Endothelial cell of umbilical vein (primary cell): ENCODE measurements around the gene CNMD. TPM values are rescaled to one million over a fixed set of nuclear protein-coding genes. Genes with fewer than 3 reads are reported as not detected.

Experiments used
- BruUV-seq: library from RNA; stranded (reverse); fragments of 400-500 nt; replicated peaks from 2 replicates; lab custom pipeline; 2021; lab: Mats Ljungman, UMichigan
- CTCF ChIA-PET: fragments of 300-600, 350-600 bp; sonication (Branson Sonifier 250); formaldehyde crosslinking; loops from one replicate; lab custom pipeline; 2021; ENCODE audit warnings: antibody characterized with exemption, inconsistent platforms; lab: Charles Lee
- POLR2A ChIA-PET: fragments of 300-600, 350-600 bp; sonication (Branson Sonifier 250); formaldehyde crosslinking; loops from one replicate; lab custom pipeline; 2021; ENCODE audit warnings: antibody characterized with exemption, inconsistent platforms; lab: Charles Lee
- DNase-seq: peaks from one replicate; pipeline ENCODE4 v3.0.0-alpha.2; 2011; ENCODE audit warnings: low read depth, low spot score
- FAIRE-seq: peaks from 2 replicates; lab custom pipeline; 2011; peaks lifted over from hg19 to GRCh38; lab: Jason Lieb, UNC
- H2AFZ ChIP-seq: 2 replicates; pipeline ENCODE4 v1.6.0; 2012; ENCODE audit warnings: low read depth, low read length, control low read depth, inconsistent platforms
- H3K27ac ChIP-seq: 2 replicates; pipeline ENCODE4 v1.5.1; 2011; ENCODE audit warnings: low read depth, mild to moderate bottlenecking, control low read depth, low read length, moderate library complexity; ENCODE audit not compliant: insufficient read depth
- H3K27me3 ChIP-seq, 2 experiments: 2 replicates each; pipeline versions ENCODE4 v1.6.0 to v1.6.1; 2011; ENCODE audit warnings: low read length in 2 of 2, mixed read lengths in 1 of 2; ENCODE audit not compliant: control insufficient read depth in 2 of 2, insufficient read depth in 2 of 2
- H3K36me3 ChIP-seq, 2 experiments: 2 replicates in 1 of 2; 3 replicates in 1 of 2; pipeline ENCODE4 v1.5.1; 2011; ENCODE audit warnings: low read length in 2 of 2, mild to moderate bottlenecking in 1 of 2, moderate library complexity in 1 of 2; ENCODE audit not compliant: control insufficient read depth in 2 of 2, insufficient read depth in 2 of 2; ENCODE audit errors: extremely low read depth in 1 of 2
- H3K4me1 ChIP-seq: 3 replicates; pipeline ENCODE4 v1.5.1; 2011; ENCODE audit warnings: mild to moderate bottlenecking, low read length; ENCODE audit not compliant: control insufficient read depth, insufficient read depth; ENCODE audit errors: extremely low read depth
- H3K4me2 ChIP-seq: 2 replicates; pipeline ENCODE4 v1.6.1; 2011; ENCODE audit warnings: low read length, control low read depth, mixed read lengths; ENCODE audit not compliant: insufficient read depth
- H3K4me3 ChIP-seq, 3 experiments: fragments of 200-600 bp in 1 of 3; sonication (generic), shearing (Covaris generic) in 1 of 3; replicated peaks in 1 of 3; 2 replicates each; pipeline ENCODE4 v1.5.1; 2011 to 2016; ENCODE audit warnings: control low read depth in 3 of 3, low read length in 3 of 3, mild to moderate bottlenecking in 2 of 3, inconsistent platforms in 1 of 3, low read depth in 1 of 3, moderate library complexity in 1 of 3; ENCODE audit not compliant: insufficient read depth in 1 of 3
- H3K79me2 ChIP-seq: 2 replicates; pipeline ENCODE4 v1.6.0; 2012; ENCODE audit warnings: low read length, inconsistent platforms; ENCODE audit not compliant: control insufficient read depth, insufficient read depth
- H3K9ac ChIP-seq: replicated peaks from 2 replicates; pipeline ENCODE3; 2011; ENCODE audit warnings: low read length, control low read depth; ENCODE audit not compliant: insufficient read depth; ENCODE audit errors: extremely low read depth
- H3K9me1 ChIP-seq: replicated peaks from 3 replicates; pipeline ENCODE4 v1.6.0; 2011; ENCODE audit warnings: mild to moderate bottlenecking, low read length; ENCODE audit not compliant: control insufficient read depth, insufficient read depth; ENCODE audit errors: extremely low read depth
- H3K9me3 ChIP-seq: replicated peaks from 2 replicates; pipeline ENCODE4 v1.5.1; 2012; ENCODE audit warnings: low read length, inconsistent platforms; ENCODE audit not compliant: control insufficient read depth, insufficient read depth
- H4K20me1 ChIP-seq: replicated peaks from 2 replicates; pipeline ENCODE3; 2011; ENCODE audit warnings: mild to moderate bottlenecking, low read length; ENCODE audit not compliant: control insufficient read depth, insufficient read depth; ENCODE audit errors: extremely low read depth
- CTCF ChIP-seq, 2 donors: IDR thresholded peaks; 1 replicate in 1 of 2; 2 replicates in 1 of 2; pipeline ENCODE4 v1.5.1; 2011; ENCODE audit warnings: low read length in 2 of 2, mild to moderate bottlenecking in 2 of 2, moderate library complexity in 2 of 2, control low read depth in 1 of 2, inconsistent platforms in 1 of 2, low read depth in 1 of 2; ENCODE audit not compliant: insufficient read depth in 1 of 2; ENCODE audit errors: extremely low read depth in 1 of 2
- EZH2 ChIP-seq: IDR thresholded peaks from 2 replicates; pipeline ENCODE4 v1.6.1; 2012; ENCODE audit warnings: borderline replicate concordance, low read depth, mild to moderate bottlenecking, moderate library complexity, low read length, inconsistent platforms; ENCODE audit not compliant: severe bottlenecking
- FOS ChIP-seq: IDR thresholded peaks from 2 replicates; pipeline ENCODE4 v1.6.1; 2011; ENCODE audit warnings: mild to moderate bottlenecking, low read length, moderate library complexity, borderline replicate concordance; ENCODE audit not compliant: insufficient read depth
- GATA2 ChIP-seq: IDR thresholded peaks from 2 replicates; pipeline ENCODE4 v1.7.0; 2011; ENCODE audit warnings: low read depth, mild to moderate bottlenecking, moderate library complexity, mixed read lengths, low read length; ENCODE audit not compliant: insufficient read length, insufficient read depth
- JUN ChIP-seq: IDR thresholded peaks from 2 replicates; pipeline ENCODE4 v1.6.1; 2011; ENCODE audit warnings: borderline replicate concordance, low read depth; ENCODE audit not compliant: insufficient read length, insufficient read depth
- MAX ChIP-seq: IDR thresholded peaks from 2 replicates; pipeline ENCODE4 v1.6.1; 2011; ENCODE audit not compliant: insufficient read depth, insufficient read length
- MYC ChIP-seq: IDR thresholded peaks from one replicate; pipeline ENCODE4 v1.6.1; 2011; ENCODE audit warnings: mild to moderate bottlenecking, low read depth, low read length
- POLR2A ChIP-seq: IDR thresholded peaks from 2 replicates; pipeline ENCODE4 v1.6.1; 2012; ENCODE audit warnings: low read depth, mild to moderate bottlenecking, control low read depth, low read length
- POLR2AphosphoS5 ChIP-seq: IDR thresholded peaks from 2 replicates; pipeline ENCODE4 v1.6.1; 2012; ENCODE audit warnings: low read depth, mild to moderate bottlenecking, control low read depth, low read length, moderate library complexity; ENCODE audit not compliant: insufficient read depth
- dilution Hi-C: fragments of 300-500 bp; cut with MboI; formaldehyde crosslinking; loops from one replicate; pipeline ENCODE4 v1.15.0; 2019; ENCODE audit warnings: low sequenced_read_pairs; ENCODE audit not compliant: extremely low pct_ligation_motif_present
- intact Hi-C: fragments of 100-400 bp; cut with micrococcal nuclease; formaldehyde crosslinking; loops from one replicate; pipeline ENCODE4 v1.10.0; 2022
- polyA plus RNA-seq, 4 experiments: library from polyadenylated mRNA; depleted of rRNA in 3 of 4; stranded (reverse) in 3 of 4; unstranded in 1 of 4; fragments of >200 nt; gene quantifications; 2 replicates each; pipeline versions ENCODE4 v1.2.1 to v1.2.3, GENCODE V29; 2011 to 2012; ENCODE audit warnings: missing spikeins in 1 of 4
- total RNA-seq: library from RNA; stranded (reverse); gene quantifications from 2 replicates; pipeline ENCODE4 v1.2.3, GENCODE V29; 2021

The CNMD gene
- total and polyA plus RNA-seq, 2 donors (not counting 3 experiments of a cell fraction or from before 2014, with no cell fraction given): not detected

- no TSS peak for BruUV-seq
These were observed 66.2 kb downstream of the CNMD start for GRCh38 chr13:52673465-52673864.

More at GRCh38 chr13:52673465-52673864, 66.2 kb downstream of the CNMD start:
- TF ChIP-seq CTCF (IDR thresholded peaks at IDR 0.05; ENCODE audit: extremely low read depth in 1 of 2, insufficient read depth in 1 of 2, low read depth in 1 of 2, low read length in 2 of 2) (no peak), EZH2 (no peak), GATA2 (no peak), POLR2AphosphoS5 (no peak), POLR2A (no peak), MYC (no peak), JUN (no peak), FOS (no peak), MAX (no peak)
- no peak overlapping the region for H3K4me2 ChIP-seq
- FAIRE-seq (no peak), DNase-seq (no peak)
- intact Hi-C loops: no loop called here
- no peaks in the 10 kb centered on the region for H3K27me3 ChIP-seq
- dilution Hi-C loops: no loop called here
- peaks cover 0 to 9% of the 10 kb centered on the region in 2 experiments for H3K36me3 ChIP-seq
- no peak overlapping the region for H2AFZ ChIP-seq
- H3K9me1 ChIP-seq: no peaks in the 10 kb centered on the region
- no peaks in the 10 kb centered on the region for H3K4me1 ChIP-seq
- H3K4me3 ChIP-seq: no peak overlapping the region
- CTCF ChIA-PET: interaction anchor here (1.5 kb wide), 1 partner anchor 19 kb away, joined by 3 read pairs; no protein-coding TSS in a partner anchor
- no peaks in the 10 kb centered on the region for H3K9me3 ChIP-seq
- POLR2A ChIA-PET: no interaction called here
- H3K9ac ChIP-seq: no peak overlapping the region
- no peak overlapping the region for H3K27ac ChIP-seq
- no peaks in the 10 kb centered on the region for H4K20me1 ChIP-seq
- peaks cover 53% of the 10 kb centered on the region for H3K79me2 ChIP-seq
